Gastroesophageal sphincter (tissue), 3 donors: Measurements from ENCODE around the gene XDH.

Source experiments
- EP300 ChIP-seq: sonication (generic); formaldehyde crosslinking; IDR thresholded peaks from one replicate; pipeline ENCODE4 v1.6.1; 2017; ENCODE audit warnings: antibody characterized with exemption, mild to moderate bottlenecking
- POLR2A ChIP-seq, 2 donors: fragments of 450-650 bp; IDR thresholded peaks; one replicate each; pipeline ENCODE4 v1.6.1; 2017; ENCODE audit warnings: antibody characterized with exemption in 2 of 2, mild to moderate bottlenecking in 2 of 2, moderate library complexity in 1 of 2
- POLR2AphosphoS5 ChIP-seq: sonication (generic); formaldehyde crosslinking; IDR thresholded peaks from one replicate; pipeline ENCODE4 v1.6.1; 2017; ENCODE audit warnings: antibody characterized with exemption
- TF ChIP-seq, protein P1 (sequence below), 4 experiments: fragments of 200-600 bp in 2 of 4; fragments of 450-650 bp in 2 of 4; sonication (generic) in 1 of 4; IDR thresholded peaks; one replicate each; pipeline ENCODE4 v1.5.1; 2017 to 2019; ENCODE audit warnings: antibody characterized with exemption in 4 of 4, mild to moderate bottlenecking in 2 of 4, moderate library complexity in 2 of 4

GRCh38 chr2:31406593-31407385 lies 7.8 kb downstream of the XDH start:
- TF ChIP-seq, protein P1, sequence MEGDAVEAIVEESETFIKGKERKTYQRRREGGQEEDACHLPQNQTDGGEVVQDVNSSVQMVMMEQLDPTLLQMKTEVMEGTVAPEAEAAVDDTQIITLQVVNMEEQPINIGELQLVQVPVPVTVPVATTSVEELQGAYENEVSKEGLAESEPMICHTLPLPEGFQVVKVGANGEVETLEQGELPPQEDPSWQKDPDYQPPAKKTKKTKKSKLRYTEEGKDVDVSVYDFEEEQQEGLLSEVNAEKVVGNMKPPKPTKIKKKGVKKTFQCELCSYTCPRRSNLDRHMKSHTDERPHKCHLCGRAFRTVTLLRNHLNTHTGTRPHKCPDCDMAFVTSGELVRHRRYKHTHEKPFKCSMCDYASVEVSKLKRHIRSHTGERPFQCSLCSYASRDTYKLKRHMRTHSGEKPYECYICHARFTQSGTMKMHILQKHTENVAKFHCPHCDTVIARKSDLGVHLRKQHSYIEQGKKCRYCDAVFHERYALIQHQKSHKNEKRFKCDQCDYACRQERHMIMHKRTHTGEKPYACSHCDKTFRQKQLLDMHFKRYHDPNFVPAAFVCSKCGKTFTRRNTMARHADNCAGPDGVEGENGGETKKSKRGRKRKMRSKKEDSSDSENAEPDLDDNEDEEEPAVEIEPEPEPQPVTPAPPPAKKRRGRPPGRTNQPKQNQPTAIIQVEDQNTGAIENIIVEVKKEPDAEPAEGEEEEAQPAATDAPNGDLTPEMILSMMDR (IDR thresholded peaks at IDR 0.05): no peak
- no peak for TF ChIP-seq EP300
- no peak for TF ChIP-seq POLR2AphosphoS5
- TF ChIP-seq POLR2A (IDR thresholded peaks at IDR 0.05): no peak
